Skeletal muscle cell (primary cell): Measurements from ENCODE around the gene ZC3H12A.
A peak's percentile ranks its signal among the peaks of the same experiment; 100 is the strongest.
"Not testable (repeated sequence)": the region's sequence is repeated elsewhere in the genome, so short reads cannot be mapped to it uniquely, and the experiment has no call there.

Experiments used
- DNase-seq: peaks from one replicate; pipeline ENCODE4 v3.0.0-alpha.2; 2010; ENCODE audit warnings: low read depth
- H3K4me3 ChIP-seq: 2 replicates; pipeline ENCODE4 v1.5.1; 2011; ENCODE audit warnings: low read depth, mild to moderate bottlenecking, control low read depth, low read length, moderate library complexity

ZC3H12A gene

DNA sequence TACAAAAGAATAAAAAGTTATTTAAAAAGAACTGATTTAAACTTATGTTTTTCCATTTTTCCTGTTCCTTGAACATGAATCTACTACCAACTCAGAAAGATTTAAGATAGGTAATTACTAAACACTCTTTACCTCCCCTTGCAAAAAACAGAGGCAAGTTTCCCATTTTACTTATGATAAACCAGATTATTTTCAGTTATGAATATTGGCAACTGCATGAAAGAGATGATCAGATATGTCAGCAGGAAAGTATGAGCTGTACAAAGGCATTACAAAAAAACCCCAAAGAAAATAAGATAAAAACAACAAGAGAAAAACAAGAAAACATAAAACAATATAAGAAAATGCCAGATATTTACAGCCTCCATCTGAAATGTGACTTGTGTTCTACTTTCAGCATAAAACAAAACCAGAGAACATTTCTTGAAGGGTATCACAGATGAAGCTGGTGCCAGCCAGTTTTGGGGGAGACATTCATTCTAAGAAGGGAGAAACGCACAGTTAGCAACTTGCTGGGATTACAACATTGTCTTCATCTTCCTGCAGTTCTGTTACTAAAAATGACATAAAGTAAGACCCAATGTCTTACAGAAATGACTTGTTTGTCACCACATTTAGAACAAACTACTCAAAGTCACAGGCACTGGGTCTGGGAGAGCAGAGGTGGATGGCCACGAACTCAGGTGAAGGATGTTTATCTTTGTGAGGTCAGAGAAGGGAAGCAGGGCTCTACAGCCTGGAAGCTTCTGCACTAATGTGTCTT lies 19.1 kb downstream of the ZC3H12A start:
- no peak for DNase-seq
- no peak overlapping the region for H3K4me3 ChIP-seq

DNA sequence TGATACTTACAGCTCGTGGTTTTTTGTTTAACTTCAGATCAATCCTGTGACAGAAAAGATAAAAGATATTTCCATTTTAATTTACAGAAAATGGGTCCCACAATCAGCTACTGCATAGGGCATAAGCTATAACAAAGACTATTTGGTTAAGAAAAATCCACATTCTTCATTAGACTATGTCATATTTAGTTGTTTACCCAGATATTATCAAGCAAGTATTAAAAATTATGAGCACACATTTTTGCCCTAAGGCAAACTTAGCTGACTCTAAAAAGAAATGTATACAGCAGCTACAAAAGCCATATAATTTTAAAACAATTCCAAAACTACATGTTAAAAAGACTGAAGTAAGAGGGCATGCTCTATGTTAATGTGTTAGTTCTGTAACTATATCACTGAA lies 21.5 kb downstream of the ZC3H12A start:
- no peak for DNase-seq
- H3K4me3 ChIP-seq, result no peak overlapping the region

DNA sequence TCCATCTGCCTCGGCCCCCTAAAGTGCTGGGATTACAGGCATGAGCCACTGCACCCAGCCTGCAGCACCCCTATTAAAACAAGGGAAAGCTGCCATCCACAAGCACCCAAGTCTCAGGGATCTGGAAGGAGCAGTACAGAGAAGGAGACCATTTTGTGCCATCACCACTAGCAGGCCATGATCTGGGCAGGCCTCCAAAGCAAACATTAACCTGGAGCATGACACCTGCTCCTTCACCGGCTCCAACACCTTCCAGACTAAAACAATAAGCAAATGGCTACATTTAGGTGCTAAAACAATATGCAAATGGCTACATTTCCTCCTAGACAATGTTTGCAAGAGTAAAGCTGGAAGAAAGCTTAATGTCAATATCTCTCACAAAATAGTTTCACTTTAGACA lies 23.5 kb downstream of the ZC3H12A start:
- DNase-seq, result no peak
- no peak overlapping the region for H3K4me3 ChIP-seq

DNA sequence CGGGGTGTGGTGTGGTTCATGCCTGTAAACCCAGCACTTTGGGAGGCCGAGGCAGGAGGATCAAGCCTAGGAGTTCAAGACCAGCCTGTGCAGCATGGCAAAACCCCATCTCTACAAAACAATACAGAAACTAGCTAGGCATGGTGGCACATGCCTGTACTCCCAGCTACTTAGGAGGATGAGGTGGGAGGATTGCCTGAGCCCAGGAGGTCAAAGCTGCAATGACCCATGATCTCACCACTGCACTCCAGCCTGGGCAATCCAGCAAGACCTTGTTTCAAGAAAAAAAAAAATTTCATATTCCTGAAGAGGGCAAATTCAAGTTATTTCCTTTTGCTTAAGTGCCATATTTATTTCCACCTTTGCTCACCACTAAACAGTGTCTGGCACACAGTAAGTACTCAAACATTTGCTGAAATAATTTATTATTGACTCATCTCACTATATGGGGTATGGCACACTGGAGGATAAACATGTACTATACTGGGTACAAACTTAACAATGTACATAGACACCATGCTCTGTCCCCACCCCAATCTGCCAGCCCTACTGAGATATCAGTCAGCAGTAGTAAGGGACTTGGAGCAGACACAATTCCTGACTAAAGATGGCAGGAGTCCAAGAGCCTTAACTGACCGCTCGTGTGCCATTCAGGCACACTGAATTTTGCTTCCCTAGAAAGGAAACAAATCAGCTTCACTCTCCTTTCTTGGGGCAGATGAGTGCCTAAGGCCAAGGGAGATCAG lies 24.7 kb downstream of the ZC3H12A start:
- no peak overlapping the region for H3K4me3 ChIP-seq
- DNase-seq, result no peak

DNA sequence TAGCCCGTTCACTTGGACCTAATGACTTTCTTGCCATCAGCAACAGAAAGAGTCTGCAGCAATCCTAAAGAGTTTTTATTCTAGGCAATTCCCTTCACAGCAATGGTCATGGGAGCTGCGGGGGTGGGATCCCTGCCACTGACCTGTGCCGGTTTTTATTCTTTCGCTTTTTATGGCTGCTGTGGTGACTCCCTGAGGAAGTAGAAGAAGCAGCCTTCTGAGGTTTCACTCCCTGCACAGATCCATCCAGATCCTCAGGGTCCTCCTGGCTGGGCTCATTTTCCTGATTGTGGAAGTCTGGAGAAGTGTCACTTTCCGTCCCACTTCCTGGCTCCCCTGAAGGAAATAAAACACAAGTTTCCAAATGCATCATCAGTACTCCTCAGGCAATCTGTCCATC lies 27.3 kb downstream of the ZC3H12A start:
- no peak for DNase-seq
- no peak overlapping the region for H3K4me3 ChIP-seq

DNA sequence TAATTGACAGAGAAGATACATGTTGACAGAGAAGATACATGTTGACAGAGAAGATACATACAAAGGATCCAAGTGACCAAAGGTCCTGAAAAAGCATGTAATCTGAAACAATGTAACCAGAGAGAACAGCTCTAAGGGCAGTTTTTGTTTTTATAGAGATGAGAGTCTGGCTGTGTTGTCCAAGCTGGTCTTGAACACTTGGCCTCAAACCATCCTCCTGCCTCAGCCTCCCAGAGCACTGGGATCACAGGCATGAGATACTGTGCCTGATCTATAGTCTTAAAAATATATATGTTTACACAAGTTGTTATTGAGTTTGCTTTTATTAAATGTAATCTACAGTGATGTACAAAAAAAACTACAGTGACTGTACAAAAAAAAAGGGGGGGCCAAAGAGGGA lies 27.7 kb downstream of the ZC3H12A start:
- H3K4me3 ChIP-seq, result no peak overlapping the region
- no peak for DNase-seq

DNA sequence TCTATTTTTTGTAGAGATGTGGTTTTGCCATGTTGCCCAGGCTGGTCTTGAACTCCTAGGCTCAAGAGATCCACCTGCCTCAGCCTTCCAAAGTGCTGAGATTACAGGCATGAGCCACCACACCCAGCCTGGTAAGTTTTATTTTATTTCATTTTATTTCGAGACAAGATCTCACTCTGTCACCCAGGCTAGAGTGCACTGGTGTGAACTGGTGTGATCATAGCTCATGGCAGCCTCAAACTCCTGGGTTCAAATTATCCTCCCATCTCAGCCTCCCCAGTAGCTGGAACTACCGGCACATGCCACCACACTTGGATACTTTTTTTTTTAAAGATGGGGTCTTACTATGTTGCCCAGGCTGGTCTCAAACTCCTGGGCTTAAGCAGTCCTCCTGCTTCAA lies 28.4 kb downstream of the ZC3H12A start:
- not testable (repeated sequence) for H3K4me3 ChIP-seq, DNase-seq

DNA sequence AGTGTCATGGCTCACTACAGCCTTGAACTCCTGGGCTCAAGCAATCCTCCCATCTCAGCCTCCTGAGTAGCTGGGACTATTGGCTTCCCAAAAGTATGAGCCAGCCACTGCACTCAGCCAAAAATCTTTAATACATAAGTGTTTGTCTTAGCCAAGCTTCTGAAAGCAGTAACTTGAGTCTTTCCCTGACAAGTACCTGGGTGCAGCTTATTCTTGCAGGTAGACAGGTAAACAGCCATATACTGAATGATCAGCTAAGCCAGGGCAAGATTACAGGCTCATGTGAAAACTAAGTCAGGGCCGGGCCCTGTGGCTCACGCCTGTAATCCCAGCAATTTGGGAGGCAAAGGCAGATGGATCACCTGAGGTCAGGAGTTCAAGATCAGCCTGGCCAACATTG lies 32.4 kb downstream of the ZC3H12A start:
- H3K4me3 ChIP-seq, result no peak overlapping the region
- DNase-seq, result no peak

DNA sequence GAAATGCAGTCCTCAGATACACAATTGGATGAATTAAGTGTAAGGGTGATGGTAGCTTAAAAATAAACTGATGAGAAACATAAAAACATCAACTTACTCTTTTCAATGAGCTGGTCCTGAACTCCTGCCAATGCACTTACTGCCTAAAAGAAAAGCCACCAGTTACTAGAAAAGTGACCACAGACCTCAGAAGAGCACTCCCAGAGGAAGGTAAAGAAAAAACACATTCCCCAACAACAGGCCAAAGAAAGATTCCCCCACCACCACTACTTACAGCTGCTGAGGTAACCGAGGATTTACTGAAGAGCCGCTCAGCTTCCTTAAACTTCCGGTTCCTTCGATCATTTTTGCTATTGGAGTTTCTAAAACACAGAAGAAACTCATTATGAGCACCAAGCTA lies 34.8 kb downstream of the ZC3H12A start:
- DNase-seq, result no peak
- H3K4me3 ChIP-seq, result no peak overlapping the region

DNA sequence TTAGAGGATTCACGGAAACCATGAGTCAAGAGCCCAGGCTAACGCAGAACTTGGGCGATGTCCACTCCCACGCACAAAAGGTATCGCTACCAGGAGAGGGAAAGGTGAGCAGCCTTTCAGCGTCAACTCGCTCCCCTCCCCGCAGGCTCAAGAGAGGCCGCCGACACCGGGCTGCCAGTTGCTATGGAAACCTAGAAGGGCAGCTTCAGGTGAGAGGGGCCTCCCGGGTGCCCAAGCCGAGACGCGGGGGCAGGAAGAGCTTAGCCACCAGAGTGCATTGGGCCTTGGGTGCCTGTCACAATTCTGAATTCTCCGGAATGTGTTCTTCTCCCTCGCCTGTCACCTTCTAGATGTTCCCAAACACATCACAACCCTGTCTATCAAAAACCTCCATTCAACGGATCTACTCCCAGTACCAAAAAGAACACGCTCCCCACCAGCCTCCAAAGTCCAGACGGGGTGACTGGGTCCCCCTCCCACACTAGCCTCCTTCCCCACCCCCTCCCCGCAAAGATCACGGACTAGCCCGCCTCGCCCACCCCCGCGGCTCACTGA lies 39.5 kb downstream of the ZC3H12A start:
- no peak for DNase-seq
- peak overlapping the region; percentile 76 for H3K4me3 ChIP-seq

DNA sequence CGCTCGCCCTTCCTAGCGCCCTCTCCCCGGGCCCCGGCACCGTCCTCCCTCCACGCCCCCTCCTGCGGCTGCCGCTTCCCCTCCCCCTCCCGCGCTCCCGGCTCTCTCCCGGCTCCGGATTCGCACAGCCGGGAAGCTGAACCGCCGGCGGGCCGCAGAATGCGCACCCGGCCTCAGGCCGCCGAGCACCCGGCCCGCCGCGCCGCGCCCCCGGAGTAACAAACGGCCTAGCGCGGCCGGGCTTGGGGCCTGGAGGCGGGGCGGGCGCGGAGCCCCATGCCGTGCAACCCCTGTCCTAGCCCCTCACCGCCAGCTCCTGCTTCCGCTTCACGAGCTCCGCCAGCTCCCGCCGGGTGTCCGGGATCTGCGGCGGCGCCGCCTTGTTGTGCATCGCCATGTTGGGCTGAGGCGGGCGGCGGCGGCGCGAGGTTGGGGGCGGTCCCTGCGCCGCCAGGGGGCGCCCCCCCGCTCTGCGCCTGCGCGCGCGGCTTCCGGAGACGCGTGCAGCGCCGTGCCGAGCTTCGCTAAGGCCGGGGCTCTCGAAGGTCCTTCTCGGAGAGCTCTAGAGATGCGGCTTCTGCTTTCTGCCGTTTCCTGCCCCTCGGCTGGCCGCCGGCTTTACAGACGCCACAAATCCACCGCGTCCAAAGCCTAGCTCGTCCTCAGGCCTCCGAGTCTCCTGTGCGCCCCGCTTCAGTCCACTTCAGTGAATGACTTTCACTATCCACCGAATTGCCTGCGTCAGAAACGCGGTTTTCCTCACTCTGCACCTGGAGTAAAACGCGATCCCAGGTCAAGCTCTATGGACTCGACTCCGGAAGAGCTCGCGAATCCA lies 40.2 kb downstream of the ZC3H12A start, which contains the start of gene MEAF6:
TSS of gene MEAF6 (minus strand) at position 417 of the 835 bp plus-strand sequence. CDS start at position 397, 20 bp downstream.
- DNase-seq, result peak; percentile 36

DNA sequence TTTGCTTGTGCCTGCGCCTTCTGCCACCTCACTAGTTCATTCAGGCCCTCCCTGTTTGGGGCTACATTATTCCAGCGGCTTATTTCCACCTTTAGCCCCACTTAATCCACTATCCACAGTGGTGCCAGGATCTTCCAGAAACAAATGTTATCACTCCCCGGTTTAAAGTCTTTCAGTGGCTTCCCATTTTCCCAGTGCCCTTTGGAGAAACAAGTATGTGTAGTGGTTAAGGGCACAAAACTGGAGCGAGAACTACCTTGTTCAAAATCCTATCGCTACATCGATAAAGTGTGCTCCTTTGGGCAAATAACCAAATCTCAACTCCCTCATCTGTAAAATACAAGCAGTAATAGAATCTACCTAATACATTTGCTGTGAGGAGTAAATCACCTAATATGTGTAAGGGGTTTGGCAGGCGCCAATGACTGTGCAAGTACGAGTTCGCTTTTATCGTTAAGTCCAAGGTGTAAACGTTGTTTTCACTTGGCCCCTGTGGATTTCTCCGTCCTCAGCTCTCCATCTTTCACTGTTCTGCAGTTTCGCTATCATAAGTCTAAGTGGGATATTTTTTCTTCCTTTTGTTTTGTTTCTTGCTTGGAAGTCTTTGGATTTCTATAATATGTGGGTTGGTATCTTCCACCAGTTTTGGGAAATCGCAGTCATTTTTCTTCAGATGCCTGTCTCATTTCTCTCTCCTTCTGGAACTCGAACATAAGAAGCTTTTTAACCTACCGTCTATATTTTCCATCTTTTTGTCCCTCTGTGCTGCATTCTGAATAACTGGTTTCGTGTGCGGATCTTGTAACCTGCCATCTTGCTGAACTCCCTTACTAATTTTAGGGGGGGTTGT lies 41.0 kb downstream of the ZC3H12A start:
- H3K4me3 ChIP-seq, result peak overlapping the region; percentile 76
- DNase-seq, result no peak

More for the DNA sequence above, 40.2 kb downstream of the ZC3H12A start, which contains the start of gene MEAF6:
- peak within 1 kb of the TSS; percentile 76 for H3K4me3 ChIP-seq

DNA sequence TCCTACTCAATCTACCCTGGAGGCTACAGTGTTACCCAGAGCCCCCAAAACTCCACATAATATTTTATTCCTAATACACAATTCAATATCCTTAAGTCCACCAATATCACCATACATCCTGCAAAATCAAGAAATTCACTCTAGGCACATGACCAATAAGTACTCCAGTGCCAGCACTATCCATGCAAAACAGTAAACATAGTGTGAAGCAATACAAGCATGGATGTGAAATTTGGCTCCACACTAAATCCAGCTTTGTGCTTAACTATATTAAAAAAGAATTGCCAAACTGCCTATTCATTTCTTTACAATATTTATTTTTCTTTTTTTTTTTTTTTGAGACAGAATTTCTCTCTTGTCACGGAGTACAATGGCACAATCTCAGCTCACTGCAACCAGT lies 43.2 kb downstream of the ZC3H12A start:
- no peak overlapping the region for H3K4me3 ChIP-seq
- no peak for DNase-seq

DNA sequence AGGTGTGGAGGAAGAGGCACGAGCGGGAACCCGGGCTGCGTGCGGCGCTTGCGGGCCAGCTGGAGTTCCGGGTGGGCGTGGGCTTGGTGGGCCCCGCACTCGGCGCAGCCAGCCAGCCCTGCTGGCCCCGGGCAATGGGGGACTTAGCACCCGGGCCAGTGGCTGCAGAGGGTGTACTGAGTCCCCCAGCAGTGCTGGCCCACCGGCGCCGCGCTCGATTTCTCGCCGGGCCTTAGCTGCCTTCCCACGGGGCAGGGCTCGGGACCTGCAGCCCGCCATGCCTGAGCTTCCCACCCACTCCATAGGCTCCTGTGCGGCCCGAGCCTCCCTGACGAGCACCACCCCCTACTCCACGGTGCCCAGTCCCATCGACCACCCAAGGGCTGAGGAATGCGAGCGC lies 43.9 kb downstream of the ZC3H12A start:
- not testable (repeated sequence) for H3K4me3 ChIP-seq, DNase-seq

DNA sequence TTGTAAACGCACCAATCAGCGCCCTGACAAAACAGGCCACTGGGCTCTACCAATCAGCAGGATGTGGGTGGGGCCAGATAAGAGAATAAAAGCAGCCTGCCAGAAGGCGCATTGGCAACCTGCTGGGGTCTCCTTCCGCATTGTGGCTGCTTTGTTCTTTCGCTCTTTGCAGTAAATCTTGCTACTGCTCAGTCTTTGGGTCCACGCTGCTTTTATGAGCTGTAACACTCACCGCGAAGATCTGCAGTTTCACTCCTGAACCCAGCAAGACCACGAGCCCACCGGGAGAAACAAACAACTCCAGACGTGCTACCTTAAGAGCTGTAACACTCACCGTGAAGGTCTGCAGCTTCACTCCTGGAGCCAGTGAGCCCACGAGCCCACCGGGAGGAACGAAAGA lies 44.5 kb downstream of the ZC3H12A start:
- not testable (repeated sequence) for H3K4me3 ChIP-seq, DNase-seq

DNA sequence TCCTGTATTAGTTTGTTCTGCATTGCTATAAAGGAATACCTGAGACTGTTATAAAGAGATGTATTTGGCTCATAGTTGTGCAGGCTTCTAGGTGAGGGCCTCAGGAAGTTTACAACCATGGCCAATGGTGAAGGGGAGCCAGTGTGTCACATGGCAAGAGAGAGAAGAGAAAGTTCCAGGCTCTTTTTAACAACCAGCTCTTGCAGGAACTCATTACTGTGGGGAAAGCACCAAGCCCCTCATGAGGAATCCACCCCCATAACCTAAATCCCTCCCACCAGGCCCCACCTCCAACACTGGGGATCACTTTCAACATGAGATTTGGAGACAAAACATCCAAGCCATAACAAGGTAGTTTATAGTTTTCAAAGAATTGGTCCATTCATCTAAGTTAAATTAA lies 45.2 kb downstream of the ZC3H12A start:
- H3K4me3 ChIP-seq, result no peak overlapping the region
- no peak for DNase-seq

DNA sequence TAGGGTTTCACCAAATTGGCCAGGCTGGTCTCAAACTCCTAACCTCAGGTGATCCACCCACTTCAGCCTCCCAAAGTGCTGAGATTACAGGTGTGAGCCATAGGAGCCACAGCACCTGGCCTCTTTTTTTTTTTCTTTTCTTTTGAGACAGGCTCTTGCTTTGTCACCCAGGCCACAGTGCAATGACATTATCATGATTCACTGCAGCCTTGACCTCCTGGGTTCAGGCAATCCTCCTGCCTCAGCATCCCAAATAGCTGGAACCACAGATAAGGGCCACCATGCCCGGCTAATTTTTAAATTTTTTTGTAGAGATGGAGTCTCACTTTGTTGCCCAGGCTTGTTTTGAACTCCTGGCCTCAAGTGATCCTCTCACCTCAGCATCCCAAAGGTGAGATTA lies 55.5 kb downstream of the ZC3H12A start:
- H3K4me3 ChIP-seq, DNase-seq: not testable (repeated sequence)

DNA sequence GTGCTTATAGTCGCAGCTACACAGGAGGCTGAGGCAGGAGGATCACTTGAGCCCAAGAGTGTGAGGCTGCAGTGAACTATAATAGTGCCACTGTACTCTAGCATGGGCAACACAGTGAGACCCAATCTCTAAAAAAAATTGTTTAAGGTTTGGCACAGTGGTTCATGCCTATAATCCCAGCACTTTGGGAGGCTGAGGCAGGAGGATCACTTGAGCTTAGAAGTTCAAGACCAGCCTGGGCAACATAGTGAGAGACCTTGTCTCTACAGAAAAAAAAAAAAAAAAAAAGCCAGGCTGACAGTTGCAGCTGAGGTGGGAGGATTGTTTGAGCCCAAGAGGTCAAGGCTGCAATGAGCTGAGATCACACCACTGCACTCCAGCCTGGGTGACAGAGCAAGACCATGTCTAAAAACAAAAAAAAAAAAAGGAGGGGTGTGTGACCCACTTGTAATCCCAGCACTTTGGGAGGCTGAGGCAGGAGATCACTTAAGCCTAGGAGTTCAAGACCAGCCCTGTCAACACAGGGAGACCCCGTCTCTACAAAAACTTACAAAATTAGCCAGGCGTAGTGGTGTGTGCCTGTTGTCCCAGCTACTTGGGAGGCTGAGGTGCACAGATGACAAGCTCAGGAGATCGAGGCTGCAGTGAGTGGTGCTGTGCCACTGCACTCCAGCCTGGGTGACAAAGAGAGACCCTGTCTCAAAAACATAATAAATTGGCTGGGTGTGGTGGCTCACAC lies 58.2 kb downstream of the ZC3H12A start:
- H3K4me3 ChIP-seq, DNase-seq: not testable (repeated sequence)
